ENCODE measurements around the gene CMTM7. TPM values are rescaled to one million over a fixed set of nuclear protein-coding genes. Genes with fewer than 3 reads are reported as not detected.

Gene CMTM7
- total and polyA plus RNA-seq, 9 of the 15 experiments (the other 6 are each of a cell fraction or from before 2014, with no cell fraction given) = 0.03 to 1.6 (median 0.42) TPM; not detected in 4

DNA sequence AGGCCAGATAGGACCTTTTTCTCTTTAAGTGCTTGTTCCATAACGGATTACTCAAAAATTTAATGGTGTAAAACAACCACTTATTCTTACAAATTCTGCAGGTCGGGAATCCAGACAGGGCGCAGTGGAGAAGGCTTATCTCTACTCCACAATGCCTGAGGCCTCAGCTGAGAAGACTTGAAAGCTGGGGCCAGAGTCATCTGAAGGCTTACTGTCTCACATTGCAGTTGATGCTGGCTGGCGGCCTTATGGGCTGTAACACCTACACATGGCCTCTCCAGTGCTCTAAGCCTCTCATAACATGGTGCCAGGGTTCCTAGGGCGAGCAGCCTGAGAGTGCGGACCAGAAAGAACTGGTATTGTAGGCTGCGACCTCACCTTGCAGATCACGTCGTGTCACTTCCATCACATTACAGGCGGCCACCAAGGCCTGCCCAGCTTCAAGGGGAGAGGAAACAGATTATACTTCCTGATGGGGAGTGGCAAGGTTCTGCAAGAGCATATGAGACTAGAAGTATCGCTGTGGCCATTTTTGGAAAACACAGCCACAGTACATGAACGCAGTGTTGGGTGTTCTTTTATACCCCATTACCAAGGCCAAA lies 32.4 kb downstream of the CMTM7 start (continued):
- TF ChIP-seq, protein P1, sequence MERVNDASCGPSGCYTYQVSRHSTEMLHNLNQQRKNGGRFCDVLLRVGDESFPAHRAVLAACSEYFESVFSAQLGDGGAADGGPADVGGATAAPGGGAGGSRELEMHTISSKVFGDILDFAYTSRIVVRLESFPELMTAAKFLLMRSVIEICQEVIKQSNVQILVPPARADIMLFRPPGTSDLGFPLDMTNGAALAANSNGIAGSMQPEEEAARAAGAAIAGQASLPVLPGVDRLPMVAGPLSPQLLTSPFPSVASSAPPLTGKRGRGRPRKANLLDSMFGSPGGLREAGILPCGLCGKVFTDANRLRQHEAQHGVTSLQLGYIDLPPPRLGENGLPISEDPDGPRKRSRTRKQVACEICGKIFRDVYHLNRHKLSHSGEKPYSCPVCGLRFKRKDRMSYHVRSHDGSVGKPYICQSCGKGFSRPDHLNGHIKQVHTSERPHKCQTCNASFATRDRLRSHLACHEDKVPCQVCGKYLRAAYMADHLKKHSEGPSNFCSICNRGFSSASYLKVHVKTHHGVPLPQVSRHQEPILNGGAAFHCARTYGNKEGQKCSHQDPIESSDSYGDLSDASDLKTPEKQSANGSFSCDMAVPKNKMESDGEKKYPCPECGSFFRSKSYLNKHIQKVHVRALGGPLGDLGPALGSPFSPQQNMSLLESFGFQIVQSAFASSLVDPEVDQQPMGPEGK (CRISPR knock-in tag; IDR thresholded peaks at IDR 0.05; ENCODE audit: borderline replicate concordance) = no peak
- no peak for TF ChIP-seq ZBED1 (IDR thresholded peaks at IDR 0.05)
- no peak for TF ChIP-seq CREBBP (IDR thresholded peaks at IDR 0.05; ENCODE audit: low read depth, low read length)
- no peak for TF ChIP-seq BHLHE40 (IDR thresholded peaks at IDR 0.05; ENCODE audit: low read length)
- no peak for TF ChIP-seq HDAC8 (tag; IDR thresholded peaks at IDR 0.05)
- TF ChIP-seq, protein P2, sequence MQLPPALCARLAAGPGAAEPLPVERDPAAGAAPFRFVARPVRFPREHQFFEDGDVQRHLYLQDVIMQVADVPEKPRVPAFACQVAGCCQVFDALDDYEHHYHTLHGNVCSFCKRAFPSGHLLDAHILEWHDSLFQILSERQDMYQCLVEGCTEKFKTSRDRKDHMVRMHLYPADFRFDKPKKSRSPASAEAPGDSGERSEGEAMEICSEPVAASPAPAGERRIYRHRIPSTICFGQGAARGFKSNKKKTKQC (CRISPR knock-in tag; IDR thresholded peaks at IDR 0.05) = no peak
- no peak for TF ChIP-seq ILK (tag; IDR thresholded peaks at IDR 0.05; ENCODE audit: borderline replicate concordance, low read depth)
- no peak for TF ChIP-seq SP1 (CRISPR knock-in tag; IDR thresholded peaks at IDR 0.05)
- TF ChIP-seq ZNF124 (CRISPR knock-in tag; IDR thresholded peaks at IDR 0.05) = no peak

Measured in K562 (cell line).